ENCODE measurements around the gene OR10G2. TPM values are rescaled to one million over a fixed set of nuclear protein-coding genes. Genes with fewer than 3 reads are reported as not detected.
"Not testable (repeated sequence)": the region's sequence is repeated elsewhere in the genome, so short reads cannot be mapped to it uniquely, and the experiment has no call there.

Gene OR10G2, protein sequence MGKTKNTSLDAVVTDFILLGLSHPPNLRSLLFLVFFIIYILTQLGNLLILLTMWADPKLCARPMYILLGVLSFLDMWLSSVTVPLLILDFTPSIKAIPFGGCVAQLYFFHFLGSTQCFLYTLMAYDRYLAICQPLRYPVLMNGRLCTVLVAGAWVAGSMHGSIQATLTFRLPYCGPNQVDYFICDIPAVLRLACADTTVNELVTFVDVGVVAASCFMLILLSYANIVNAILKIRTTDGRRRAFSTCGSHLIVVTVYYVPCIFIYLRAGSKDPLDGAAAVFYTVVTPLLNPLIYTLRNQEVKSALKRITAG
- not detected in 2 replicates for total RNA-seq

DNA sequence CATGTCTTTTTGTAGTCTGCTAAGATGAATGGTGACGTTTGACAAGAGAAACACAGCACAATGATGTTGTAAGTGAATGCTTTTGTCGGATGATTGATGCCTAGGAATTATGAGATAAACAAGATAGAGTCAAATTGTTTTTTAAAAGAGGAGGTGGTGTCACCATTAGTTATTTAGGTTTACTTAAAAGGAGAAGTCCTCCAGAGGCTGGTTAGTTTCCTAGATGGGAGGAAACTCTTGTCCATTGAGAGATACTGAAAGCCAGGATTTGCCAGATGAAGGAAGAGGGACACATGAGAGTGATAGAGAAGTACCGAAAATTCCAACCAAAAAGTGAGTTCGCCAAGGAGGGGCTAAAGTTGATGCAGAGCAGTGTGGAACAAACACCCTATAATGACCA lies at the start of gene OR10G2:
OR10G2 (minus strand) TSS at position 101 of the 400 bp plus-strand sequence; CDS start at position 3, 98 bp downstream.
- DNase-seq (ENCODE audit: low read depth in 2 of 2) = no peak

DNA sequence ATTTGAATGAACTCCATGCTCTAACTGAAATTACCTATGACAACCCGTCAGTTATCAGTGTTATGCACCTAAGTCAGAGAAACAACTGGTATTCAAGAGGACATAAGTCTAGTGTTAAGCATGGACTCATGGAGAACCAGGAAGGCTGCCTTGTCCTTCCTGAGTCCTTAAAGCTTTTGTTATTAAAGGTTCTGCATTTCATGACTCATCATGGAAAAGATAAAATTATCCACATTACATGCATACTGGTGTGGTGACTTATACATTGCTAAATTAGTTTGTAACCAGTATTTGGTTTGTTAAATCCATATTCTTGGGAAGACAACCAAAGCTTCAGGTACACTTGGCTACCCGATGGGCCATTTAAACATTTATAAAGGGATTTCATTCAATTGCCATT lies 45.3 kb upstream of the OR10G2 start:
- DNase-seq (ENCODE audit: low read depth in 2 of 2) = no peak

DNA sequence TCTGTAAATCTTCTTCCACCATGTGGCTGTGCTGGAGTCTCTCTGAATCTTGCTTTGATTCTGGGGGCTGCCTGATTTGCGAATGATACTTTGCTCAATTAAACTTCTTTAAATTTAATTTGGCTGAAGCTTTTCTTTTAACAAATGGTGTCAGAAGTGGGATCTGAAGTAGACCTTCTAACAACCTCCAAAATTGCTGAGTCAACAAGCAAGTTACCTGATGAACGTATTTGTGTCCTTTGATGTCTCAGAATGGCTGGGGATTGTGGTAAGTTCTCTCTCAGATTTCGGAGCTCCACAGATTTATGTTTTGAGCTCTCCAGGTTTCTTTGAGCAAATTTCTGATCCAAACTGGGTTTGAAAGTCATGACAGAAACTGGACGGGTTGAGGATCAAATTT lies 40.8 kb upstream of the OR10G2 start:
- DNase-seq (ENCODE audit: low read depth in 2 of 2) = no peak

DNA sequence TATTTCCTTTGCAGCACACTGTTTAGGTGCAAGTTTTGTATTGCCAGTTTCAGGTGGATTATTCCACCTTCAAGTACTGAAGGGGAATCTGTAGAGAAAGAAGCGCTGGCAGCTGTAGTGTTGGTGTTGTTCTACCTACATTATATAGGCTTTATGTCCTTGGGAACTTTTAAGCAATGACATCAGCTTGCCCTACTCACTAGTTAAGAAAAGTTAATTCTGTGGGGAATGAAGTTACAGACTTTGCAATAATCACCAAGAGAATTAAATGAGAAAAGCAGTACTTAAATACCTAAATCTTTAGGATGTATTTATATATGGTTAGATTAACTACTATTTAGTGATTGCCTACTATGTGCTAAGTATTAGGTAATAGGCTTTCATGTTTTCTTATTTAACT lies 39.0 kb upstream of the OR10G2 start, which contains the start of gene OR4E1:
OR4E1 (minus strand) TSS at position 101 of the 400 bp plus-strand sequence. CDS start 2,883 bp downstream, outside the sequence.
- no peak for DNase-seq (ENCODE audit: low read depth in 2 of 2)

DNA sequence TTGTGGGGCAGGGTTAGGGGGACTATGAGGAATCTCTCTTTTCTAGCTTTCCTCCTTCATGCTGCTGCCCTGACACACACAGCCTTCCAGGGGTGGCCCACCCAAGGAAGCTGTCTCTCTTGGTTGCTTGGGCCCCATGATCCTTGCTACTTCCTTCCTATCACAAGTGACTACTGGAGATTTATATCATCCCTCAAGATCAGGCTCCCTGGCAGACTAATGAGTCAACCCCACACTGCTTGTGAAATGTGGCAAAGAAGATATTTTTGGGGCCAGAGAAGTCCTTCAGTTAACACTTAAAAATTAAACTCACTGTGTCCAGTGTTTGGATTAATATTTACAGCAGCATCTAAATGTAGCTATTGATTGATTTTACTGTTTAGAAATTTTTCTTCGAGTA lies 37.4 kb upstream of the OR10G2 start:
- no peak for DNase-seq (ENCODE audit: low read depth in 2 of 2)

DNA sequence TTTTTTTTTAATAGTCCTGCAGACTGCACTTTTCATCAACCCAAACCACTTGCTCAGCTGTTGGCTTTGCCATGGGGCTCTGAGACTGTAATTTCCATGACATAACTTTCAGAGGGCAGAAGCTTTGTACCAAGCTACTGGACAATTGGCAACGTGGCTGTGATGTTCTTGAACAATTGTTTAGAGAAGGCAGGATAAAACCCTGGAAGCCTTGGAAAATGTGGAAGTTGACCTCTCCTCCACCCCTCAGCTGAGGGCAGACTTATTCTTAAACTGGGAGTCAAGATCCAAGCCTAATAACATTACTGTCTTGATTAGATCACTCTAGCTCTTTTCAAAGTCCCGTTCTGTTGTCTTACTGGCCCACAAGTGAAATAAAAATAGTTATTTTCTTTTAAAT lies 36.6 kb upstream of the OR10G2 start:
- DNase-seq (ENCODE audit: low read depth in 2 of 2) = no peak

DNA sequence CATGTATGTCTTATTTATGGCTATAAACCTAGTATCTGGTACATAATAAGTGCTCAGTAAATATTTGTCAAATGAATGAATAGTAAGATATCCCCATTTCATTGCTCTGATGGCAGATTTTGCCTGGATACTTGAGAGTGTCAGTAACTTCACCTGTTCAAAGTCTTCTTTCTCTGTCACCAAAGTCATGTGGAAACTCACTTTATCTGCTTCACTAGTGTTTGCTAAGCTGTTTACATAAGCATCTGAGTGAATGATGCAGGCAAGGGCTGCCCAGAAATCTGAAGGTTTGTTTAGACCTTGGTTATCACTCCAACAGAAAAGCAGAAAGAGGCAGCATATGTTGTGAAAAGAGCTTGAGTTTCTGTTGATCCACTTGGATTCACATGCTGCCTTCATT lies 34.5 kb upstream of the OR10G2 start:
- DNase-seq (ENCODE audit: low read depth in 2 of 2) = no peak

DNA sequence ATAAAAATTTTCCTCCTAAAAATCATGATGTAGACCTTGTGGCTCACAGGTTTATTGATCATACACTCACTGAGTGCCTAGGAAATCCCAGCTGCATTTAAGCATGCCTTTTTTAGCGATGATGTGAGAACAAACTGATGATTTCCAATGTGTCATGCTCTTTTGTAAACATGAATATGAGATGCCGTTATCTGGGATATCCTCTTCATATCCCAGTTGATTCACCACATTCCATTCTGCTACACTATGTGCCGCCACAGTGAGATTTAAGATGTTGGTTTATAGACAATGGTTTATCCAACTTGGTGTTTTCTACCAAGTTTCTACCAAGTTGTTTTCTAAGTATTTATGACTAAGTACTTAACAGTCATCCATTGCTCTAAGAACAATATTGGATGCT lies 33.6 kb upstream of the OR10G2 start:
- no peak for DNase-seq (ENCODE audit: low read depth in 2 of 2)

DNA sequence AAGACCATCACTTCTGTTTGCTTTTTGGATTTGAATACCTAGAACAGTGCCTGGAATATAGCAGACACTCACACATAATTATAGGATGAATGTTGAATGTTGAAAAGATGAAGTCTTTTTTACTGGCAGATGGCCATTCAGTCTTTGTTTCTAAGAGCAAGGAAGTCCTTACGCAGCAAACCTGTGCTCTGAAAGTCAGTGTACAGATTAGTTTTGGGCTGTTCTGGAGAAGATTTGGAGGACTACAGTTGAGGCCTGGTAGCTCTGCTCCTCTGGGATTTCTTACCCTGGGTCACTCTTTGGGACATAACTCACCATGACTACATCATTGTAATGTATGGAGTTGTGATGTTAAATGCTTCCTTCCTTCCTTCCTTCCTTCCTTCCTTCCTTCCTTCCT lies 22.2 kb upstream of the OR10G2 start:
- no peak for DNase-seq (ENCODE audit: low read depth in 2 of 2)

DNA sequence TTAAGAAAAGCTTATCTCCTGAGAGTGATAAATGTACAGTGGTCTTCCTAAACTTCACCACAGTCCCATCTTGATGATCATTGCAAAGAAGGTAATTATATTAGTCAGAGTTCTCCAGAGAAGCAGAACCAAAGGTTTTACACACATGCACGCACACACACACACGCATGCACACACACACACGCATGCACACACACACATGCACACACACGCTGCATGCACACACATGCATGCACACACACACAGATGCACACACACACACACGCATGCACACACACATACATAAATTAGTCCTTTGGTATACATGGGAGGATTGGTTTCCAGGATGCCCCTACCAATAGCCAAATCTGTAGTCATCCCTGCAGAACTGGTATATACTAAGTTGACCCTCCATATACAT lies 19.5 kb upstream of the OR10G2 start:
- no peak for DNase-seq (ENCODE audit: low read depth in 2 of 2)

DNA sequence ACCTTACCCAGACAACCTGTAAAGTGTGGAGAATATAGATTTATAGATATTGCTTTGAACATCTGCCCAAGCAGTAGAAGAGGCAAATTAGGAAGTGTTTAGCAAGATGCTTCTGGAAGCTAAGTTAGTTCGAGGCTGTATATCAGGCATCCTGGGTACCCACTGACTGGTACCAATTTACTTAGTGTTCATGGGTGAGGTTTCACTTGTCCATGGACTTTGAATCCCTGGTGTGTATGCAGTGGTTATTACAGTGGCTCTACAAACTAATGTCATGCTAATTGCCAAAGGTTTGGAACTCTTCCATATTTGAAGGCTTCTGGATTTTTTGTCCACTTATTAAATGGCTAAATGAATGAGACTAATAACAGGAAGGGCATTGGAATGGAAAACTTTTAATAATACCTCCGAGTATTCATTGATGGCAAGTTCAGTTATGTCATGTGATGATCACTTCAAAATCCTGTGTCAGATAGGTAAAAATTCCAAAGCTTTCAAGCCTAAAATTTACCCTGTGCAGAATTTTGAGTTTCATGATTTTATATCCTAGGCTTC lies 18.7 kb upstream of the OR10G2 start, which contains the start of gene OR4E2:
OR4E2 (plus strand) TSS at position 505 of the 555 bp plus-strand sequence. CDS start 11,248 bp downstream, outside the sequence.
- no peak for DNase-seq (ENCODE audit: low read depth in 2 of 2)

DNA sequence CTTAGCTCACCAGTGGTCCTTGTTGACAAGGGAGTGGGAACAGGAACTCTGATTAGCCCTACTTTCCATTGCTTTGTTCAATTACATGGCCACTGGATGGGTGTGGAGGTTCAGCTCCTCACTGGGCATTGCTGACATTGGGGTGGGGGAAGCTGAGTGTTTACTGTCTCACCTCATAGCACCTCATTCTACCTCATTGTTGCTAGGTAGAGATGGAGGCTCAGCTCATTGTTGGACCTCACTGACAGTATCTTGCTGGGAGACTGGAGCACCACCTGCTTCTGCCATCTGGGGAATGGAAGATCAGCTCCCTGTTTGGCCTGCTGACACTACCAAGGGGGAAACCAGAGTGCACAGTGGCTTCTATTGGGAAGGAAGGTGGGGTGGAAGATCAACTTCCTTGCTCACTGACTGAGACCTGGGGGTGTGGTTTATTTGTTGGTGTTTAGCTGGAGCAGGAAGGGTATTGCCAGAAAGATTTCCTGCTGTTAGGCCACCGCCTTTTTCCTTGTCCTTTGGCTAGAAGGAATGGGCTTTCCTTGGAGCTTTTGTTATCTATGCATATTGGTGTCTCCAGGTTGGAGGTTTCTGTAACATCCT lies 17.6 kb upstream of the OR10G2 start:
- no peak for DNase-seq (ENCODE audit: low read depth in 2 of 2)

DNA sequence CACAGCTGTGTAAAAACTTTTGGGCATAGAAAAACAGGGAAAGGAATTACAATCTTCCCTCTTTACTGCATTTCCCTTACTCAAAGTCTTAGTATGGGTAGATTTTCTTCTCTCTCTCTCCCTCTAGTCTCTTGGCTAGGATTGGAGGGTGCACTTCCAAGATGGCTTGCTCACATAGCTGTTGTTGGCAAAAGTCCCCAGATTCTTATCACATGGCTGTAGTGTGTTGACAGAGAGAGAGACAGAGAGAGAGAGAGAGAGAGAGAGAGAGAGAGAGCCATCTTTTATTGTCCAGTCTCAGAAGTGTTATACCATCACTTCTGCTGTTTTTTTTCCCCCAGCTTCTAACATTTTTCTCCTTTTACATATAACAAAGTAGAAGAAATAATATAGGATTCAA lies 12.6 kb upstream of the OR10G2 start:
- DNase-seq (ENCODE audit: low read depth in 2 of 2) = no peak

DNA sequence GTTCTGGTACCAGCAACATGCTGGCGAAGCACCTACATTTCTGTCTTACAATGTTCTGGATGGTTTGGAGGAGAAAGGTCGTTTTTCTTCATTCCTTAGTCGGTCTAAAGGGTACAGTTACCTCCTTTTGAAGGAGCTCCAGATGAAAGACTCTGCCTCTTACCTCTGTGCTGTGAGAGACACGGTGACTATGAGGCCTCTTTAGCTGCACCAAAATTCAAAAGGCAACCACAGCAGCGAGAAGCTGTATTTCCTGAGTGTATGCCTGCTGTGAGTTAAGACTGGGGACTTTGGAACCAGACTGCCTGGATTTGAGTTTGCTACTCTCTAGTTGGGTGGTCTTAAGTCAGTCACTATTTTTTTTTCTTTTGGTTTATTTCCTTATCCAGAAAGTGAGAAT lies 8.7 kb upstream of the OR10G2 start:
- DNase-seq (ENCODE audit: low read depth in 2 of 2) = no peak

DNA sequence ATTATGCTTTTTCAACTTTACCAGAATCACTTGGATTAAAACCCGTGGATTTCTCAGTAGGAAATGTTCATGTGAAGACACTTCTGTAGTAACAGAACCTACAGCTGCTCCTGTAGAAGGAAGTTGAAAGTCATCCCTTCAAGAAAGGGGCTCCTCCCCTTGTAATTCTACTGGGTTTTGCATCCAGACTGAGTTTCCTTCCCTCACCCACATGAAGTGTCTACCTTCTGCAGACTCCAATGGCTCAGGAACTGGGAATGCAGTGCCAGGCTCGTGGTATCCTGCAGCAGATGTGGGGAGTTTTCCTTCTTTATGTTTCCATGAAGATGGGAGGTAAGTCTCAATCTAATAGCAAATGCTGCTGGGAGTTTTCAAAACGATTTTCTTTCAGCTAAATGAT lies 7.9 kb upstream of the OR10G2 start:
- DNase-seq (ENCODE audit: low read depth in 2 of 2) = no peak

DNA sequence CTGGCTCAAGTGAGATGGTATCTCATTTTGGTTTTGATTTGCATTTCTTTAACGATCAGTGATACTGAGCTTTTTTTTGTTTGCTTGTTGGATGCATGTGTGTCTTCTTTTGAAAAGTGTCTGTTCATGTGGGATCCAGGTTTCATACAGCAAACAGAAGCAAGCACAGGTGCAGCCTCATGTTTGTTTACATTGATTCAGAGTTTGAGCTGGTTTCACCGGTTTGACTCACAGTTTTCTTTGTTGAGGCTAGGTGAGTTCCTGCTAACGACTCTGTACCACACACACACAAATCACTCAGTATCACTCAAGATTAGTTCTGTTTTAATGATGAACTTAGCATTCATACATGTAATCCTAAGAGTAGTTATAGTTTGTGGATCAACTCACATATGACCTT lies 3.7 kb downstream of the OR10G2 start:
- DNase-seq (ENCODE audit: low read depth in 2 of 2) = no peak

DNA sequence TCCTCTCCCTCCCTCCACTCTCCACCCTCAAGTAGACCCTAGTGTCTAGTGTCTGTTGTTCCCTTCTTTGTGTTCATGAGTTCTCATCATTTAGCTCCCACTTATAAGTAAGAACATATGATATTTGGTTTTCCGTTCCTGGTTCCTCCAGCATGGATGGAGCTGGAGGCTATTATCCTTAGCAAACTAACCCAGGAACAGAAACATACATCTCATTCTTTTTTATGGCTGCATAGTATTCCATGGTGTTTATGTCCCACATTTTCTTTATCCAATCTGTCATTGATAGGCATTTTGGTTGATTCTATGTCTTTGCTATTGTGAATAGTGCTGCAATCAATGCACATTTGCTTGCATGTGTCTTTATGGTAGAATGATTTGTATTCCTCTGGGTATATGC lies 4.2 kb downstream of the OR10G2 start:
- not testable (repeated sequence) for DNase-seq (ENCODE audit: low read depth in 2 of 2)

DNA sequence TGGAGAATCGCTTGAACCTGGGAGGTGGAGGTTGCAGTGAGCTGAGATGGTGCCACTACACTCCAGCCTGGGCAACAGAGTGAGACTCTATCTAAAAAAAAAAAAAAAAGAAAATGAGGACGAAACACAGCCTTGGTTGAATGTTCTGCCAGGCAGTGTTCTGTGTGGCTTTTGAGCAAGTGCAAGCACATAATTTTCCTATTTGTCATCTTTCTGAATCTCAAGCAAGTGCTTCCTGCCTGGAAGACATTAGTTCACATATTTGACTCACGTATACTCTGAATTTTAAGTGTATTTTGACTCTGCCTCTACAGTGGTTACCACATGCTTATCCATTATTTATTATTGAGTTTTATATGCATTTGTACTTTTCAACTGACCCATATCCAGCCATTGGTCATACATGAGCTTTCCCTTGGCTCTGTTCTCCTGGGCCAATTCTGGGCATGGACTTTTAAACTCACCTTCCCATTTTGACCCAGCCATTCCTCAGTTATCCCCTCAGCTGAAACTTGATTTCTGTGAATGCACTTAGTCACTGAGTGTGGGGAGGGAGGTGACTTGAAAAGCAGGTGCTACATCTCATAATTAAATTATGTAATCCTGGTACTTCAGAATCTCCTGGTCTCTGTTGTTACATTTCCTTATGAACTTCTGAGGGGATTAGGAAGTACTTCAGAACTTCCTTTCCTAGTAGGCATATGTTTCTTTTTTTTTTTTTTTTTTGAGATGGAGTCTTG lies 8.1 kb downstream of the OR10G2 start:
- no peak for DNase-seq (ENCODE audit: low read depth in 2 of 2)

DNA sequence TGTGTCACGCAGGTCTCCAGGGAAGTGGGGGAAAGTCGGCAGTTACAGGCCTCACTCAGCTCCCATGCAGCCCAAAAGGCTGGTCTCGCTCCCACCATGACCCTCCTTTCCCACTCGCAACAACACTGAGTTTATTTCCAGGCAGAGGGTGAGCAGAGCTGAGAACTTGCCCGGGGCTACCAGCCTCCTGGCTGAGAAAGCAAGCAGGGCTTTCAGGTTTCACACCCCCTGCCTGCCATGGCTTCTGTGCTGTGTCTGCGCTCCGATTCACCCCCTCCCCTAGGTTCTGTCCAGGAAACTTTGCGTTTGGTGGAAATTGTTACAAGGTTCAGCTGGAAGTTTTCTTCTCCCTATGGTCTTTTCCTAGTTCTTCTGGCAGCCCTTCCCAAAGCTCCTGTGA lies 17.1 kb downstream of the OR10G2 start:
- no peak for DNase-seq (ENCODE audit: low read depth in 2 of 2)

DNA sequence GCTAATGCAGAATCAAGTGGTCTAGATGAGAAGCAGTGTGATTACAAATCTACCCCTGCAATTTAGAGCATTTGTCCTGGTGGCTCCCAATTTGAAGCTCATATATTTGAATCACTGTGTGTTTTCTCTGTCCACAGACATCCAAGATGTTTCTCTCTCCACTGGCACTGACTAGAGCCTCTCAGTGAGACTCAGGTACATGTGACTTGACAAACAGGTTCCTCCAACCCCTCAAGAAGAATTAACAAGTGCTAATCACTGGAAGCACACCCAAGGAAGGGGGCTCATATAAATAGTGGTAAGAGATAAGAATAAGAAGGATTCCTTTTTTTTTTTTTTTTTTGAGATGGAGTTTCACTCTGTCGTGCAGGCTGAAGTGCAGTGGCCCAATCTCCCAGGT lies 20.5 kb downstream of the OR10G2 start:
- DNase-seq (ENCODE audit: low read depth in 2 of 2) = no peak

DNA sequence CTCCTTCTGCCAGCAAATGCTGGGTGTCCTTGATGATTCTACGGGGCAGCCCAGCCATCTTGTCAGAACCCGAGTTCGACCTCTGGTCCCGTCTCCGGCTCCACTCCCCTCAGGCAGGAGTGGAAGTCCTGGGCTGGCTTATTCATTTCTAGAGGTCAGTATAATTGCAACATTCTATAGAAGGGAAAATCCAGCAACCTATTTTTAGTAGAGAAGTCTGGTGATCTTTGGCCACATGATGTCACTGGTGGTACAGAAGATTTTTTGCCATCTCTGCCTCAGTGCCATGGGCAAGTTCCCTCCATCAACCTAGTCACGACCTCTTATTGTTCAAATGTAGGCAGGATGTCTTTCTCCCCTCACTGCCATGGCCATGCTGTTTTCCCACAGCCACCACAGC lies 22.4 kb downstream of the OR10G2 start:
- DNase-seq (ENCODE audit: low read depth in 2 of 2) = no peak

DNA sequence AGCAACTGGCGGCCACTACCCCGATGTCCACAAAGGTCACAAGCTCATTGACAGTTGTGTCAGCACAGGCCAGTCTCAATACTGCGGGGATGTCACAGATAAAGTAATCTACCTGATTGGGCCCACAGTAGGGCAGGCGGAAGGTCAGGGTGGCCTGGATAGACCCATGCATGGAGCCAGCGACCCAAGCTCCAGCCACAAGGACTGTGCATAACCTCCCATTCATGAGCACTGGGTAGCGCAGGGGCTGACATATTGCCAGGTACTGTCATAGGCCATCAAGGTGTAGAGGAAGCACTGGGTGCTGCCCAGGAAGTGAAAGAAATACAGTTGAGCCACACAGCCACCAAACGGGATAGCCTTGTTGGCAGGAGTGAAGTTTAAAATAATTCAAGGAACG lies 32.6 kb downstream of the OR10G2 start:
- DNase-seq (ENCODE audit: low read depth in 2 of 2) = not testable (repeated sequence)
